PC-3 (cell line): ENCODE measurements around the gene C1QL1. TPM values are rescaled to one million over a fixed set of nuclear protein-coding genes. Genes with fewer than 3 reads are reported as not detected.

Source experiments
- ATAC-seq: fragments of 200-7000 bp; cut with Tn5 transposase; 2 replicates; pipeline ENCODE4 v1.9.1; 2020; ENCODE audit warnings: mild to moderate bottlenecking, moderate library complexity
- BruUV-seq: library from RNA; stranded (reverse); fragments of 400-500 nt; replicated peaks from 2 replicates; lab custom pipeline; 2021; lab: Mats Ljungman, UMichigan
- CTCF ChIA-PET: fragments of 300-600 bp; sonication (Branson Sonifier 250); formaldehyde crosslinking; loops from one replicate; lab custom pipeline; 2022; ENCODE audit warnings: antibody characterized with exemption; lab: Charles Lee
- POLR2A ChIA-PET: fragments of 300-600 bp; sonication (Branson Sonifier 250); formaldehyde crosslinking; loops from one replicate; lab custom pipeline; 2022; ENCODE audit warnings: antibody characterized with exemption; ENCODE audit not compliant: unreplicated experiment; lab: Charles Lee
- DNase-seq: peaks from one replicate; pipeline ENCODE4 v3.0.0-alpha.2; 2015
- H2AFZ ChIP-seq: fragments of 300-600 bp; sonication (generic); 2 replicates; pipeline ENCODE4 v1.6.0; 2016; ENCODE audit warnings: antibody characterized with exemption, low read length
- H3F3A ChIP-seq: fragments of 300-600 bp; sonication (generic); one replicate; pipeline ENCODE4 v1.6.0; 2017; ENCODE audit warnings: antibody characterized with exemption, low read length, control low read depth, mild to moderate bottlenecking; ENCODE audit not compliant: unreplicated experiment
- H3K27ac ChIP-seq: fragments of 300-600 bp; sonication (generic); 2 replicates; pipeline ENCODE4 v1.5.1; 2016; ENCODE audit warnings: mild to moderate bottlenecking, low read length
- H3K27me3 ChIP-seq: fragments of 300-600 bp; sonication (generic); 2 replicates; pipeline ENCODE4 v1.6.1; 2016; ENCODE audit warnings: low read length, mixed read lengths
- H3K36me3 ChIP-seq: fragments of 300-600 bp; sonication (generic); 2 replicates; pipeline ENCODE4 v1.6.1; 2016; ENCODE audit warnings: low read depth, mixed run types, low read length, mixed read lengths
- H3K4me1 ChIP-seq: fragments of 300-600 bp; sonication (generic); 2 replicates; pipeline ENCODE4 v1.5.1; 2016; ENCODE audit warnings: low read length; ENCODE audit not compliant: insufficient read depth
- H3K4me2 ChIP-seq: fragments of 300-600 bp; sonication (generic); 2 replicates; pipeline ENCODE4 v1.6.0; 2016; ENCODE audit warnings: low read length
- H3K4me3 ChIP-seq: fragments of 300-600 bp; sonication (generic); 2 replicates; pipeline ENCODE4 v1.5.1; 2016; ENCODE audit warnings: mild to moderate bottlenecking, low read length, mixed read lengths
- H3K79me2 ChIP-seq: fragments of 300-600 bp; sonication (generic); 2 replicates; pipeline ENCODE4 v1.6.1; 2017; ENCODE audit warnings: low read length, mixed read lengths
- H3K9ac ChIP-seq: fragments of 300-600 bp; sonication (generic); 2 replicates; pipeline ENCODE4 v1.6.0; 2016; ENCODE audit warnings: mild to moderate bottlenecking, low read length
- H3K9me2 ChIP-seq: fragments of 300-600 bp; sonication (generic); replicated peaks from 2 replicates; pipeline ENCODE4 v1.6.1; 2016; ENCODE audit warnings: mixed run types, low read length, mixed read lengths
- H3K9me3 ChIP-seq: fragments of 300-600 bp; sonication (generic); 2 replicates; pipeline ENCODE4 v1.6.1; 2016; ENCODE audit warnings: low read length, mixed read lengths
- H4K20me1 ChIP-seq: fragments of 300-600 bp; sonication (generic); 2 replicates; pipeline ENCODE4 v1.6.1; 2016; ENCODE audit warnings: low read length, mixed read lengths
- CTCF ChIP-seq: fragments of 300-600 bp; sonication (generic); conservative IDR thresholded peaks from 2 replicates; pipeline ENCODE4 v1.5.1; 2017; ENCODE audit warnings: antibody characterized with exemption, low read depth, mild to moderate bottlenecking, low read length
- EZH2 ChIP-seq: fragments of 300-600 bp; sonication (generic); IDR thresholded peaks from one replicate; pipeline ENCODE4 v1.6.1; 2017; ENCODE audit warnings: antibody characterized with exemption, mild to moderate bottlenecking, low read length; ENCODE audit not compliant: unreplicated experiment
- EZH2phosphoT487 ChIP-seq: fragments of 300-600 bp; sonication (generic); IDR thresholded peaks from 2 replicates; pipeline ENCODE4 v1.6.1; 2018; ENCODE audit warnings: mild to moderate bottlenecking, antibody characterized with exemption, low read length, borderline replicate concordance
- intact Hi-C: fragments of 100-400 bp; cut with micrococcal nuclease; formaldehyde crosslinking; loops from 2 replicates; pipeline ENCODE4 v1.9.0; 2023
- total RNA-seq: library from RNA; depleted of rRNA; stranded (reverse); fragments of >200 nt; gene quantifications from 2 replicates; pipeline ENCODE4 v1.2.3, GENCODE V29; 2014

Gene C1QL1
- total RNA-seq, 1 experiment from 2014 or later, result 2.8 TPM

GRCh38 chr17:44914148-44914547, 54.0 kb downstream of the C1QL1 start:
- intact Hi-C loops, result no loop called here
- no peaks in the 10 kb centered on the region for H3K9me2 ChIP-seq

GRCh38 chr17:44913676-44914075, 54.4 kb downstream of the C1QL1 start:
- intact Hi-C loops, result no loop called here
- H3K79me2 ChIP-seq, result no peaks in the 10 kb centered on the region
- DNase-seq, result no peak
- peaks cover 40% of the 10 kb centered on the region for H3K4me1 ChIP-seq
- H2AFZ ChIP-seq, result no peak overlapping the region
- H3K9me3 ChIP-seq, result no peaks in the 10 kb centered on the region
- no peak for TF ChIP-seq EZH2
- no peak for TF ChIP-seq CTCF
- TF ChIP-seq EZH2phosphoT487, result no peak
- ATAC-seq, result no peak
- CTCF ChIA-PET, result interaction anchor here (0.6 kb wide), 1 partner anchor 14 kb away, joined by 4 read pairs; the partner anchor contains the start of gene EFTUD2
- no peaks in the 10 kb centered on the region for H4K20me1 ChIP-seq
- no peak overlapping the region for H3K9ac ChIP-seq
- BruUV-seq, result no TSS peak
- H3K9me2 ChIP-seq, result no peaks in the 10 kb centered on the region
- no peaks in the 10 kb centered on the region for H3K27me3 ChIP-seq
- H3K36me3 ChIP-seq, result no peaks in the 10 kb centered on the region
- no peak overlapping the region for H3K4me2 ChIP-seq
- H3K27ac ChIP-seq, result no peak overlapping the region
- no peak overlapping the region for H3K4me3 ChIP-seq
- no peaks in the 10 kb centered on the region for H3F3A ChIP-seq
- POLR2A ChIA-PET, result no interaction called here

More at GRCh38 chr17:44914148-44914547, 54.0 kb downstream of the C1QL1 start:
- DNase-seq (no peak), ATAC-seq (no peak)
- Histone ChIP-seq H4K20me1 (no peaks in the 10 kb centered on the region), H3F3A (no peaks in the 10 kb centered on the region), H3K4me2 (no peak overlapping the region), H3K9ac (no peak overlapping the region), H2AFZ (no peak overlapping the region), H3K9me3 (no peaks in the 10 kb centered on the region), H3K27ac (no peak overlapping the region), H3K27me3 (no peaks in the 10 kb centered on the region), H3K79me2 (no peaks in the 10 kb centered on the region), H3K4me1 (peaks cover 35% of the 10 kb centered on the region), H3K4me3 (no peak overlapping the region), H3K36me3 (no peaks in the 10 kb centered on the region)
- TF ChIP-seq EZH2, result no peak
- TF ChIP-seq CTCF, result no peak
- TF ChIP-seq EZH2phosphoT487, result no peak
- ChIA-PET CTCF (interaction anchor here (0.6 kb wide), 1 partner anchor 15 kb away, joined by 4 read pairs; the partner anchor contains the start of gene EFTUD2), POLR2A (no interaction called here)
- no TSS peak for BruUV-seq

GRCh38 chr17:44912763-44913544, 55.1 kb downstream of the C1QL1 start:
- Histone ChIP-seq H3K4me3 (no peak overlapping the region), H3K4me2 (no peak overlapping the region), H3K79me2 (no peaks in the 10 kb centered on the region), H3K36me3 (no peaks in the 10 kb centered on the region), H3K9ac (no peak overlapping the region), H3K4me1 (peaks cover 40% of the 10 kb centered on the region), H2AFZ (no peak overlapping the region), H4K20me1 (no peaks in the 10 kb centered on the region), H3K27ac (no peak overlapping the region), H3K9me3 (no peaks in the 10 kb centered on the region), H3F3A (no peaks in the 10 kb centered on the region), H3K27me3 (no peaks in the 10 kb centered on the region), H3K9me2 (no peaks in the 10 kb centered on the region)
- intact Hi-C loops, result no loop called here
- ATAC-seq (no peak), DNase-seq (no peak)
- BruUV-seq, result no TSS peak
- CTCF ChIA-PET, result no interaction called here
- POLR2A ChIA-PET, result no interaction called here
- TF ChIP-seq EZH2phosphoT487 (no peak), EZH2 (no peak), CTCF (no peak)
